Esophagus (tissue), 2 donors: ENCODE measurements around the gene TSSK6. TPM values are rescaled to one million over a fixed set of nuclear protein-coding genes. Genes with fewer than 3 reads are reported as not detected.

Experiments
- H3K27ac ChIP-seq, 2 donors: one replicate each; pipeline ENCODE4 v1.5.1; 2013; ENCODE audit warnings: low read depth in 2 of 2, mild to moderate bottlenecking in 2 of 2, inconsistent platforms in 1 of 2, low read length in 1 of 2, moderate library complexity in 1 of 2
- H3K27me3 ChIP-seq, 2 donors: one replicate each; pipeline ENCODE4 v1.6.1; 2013; ENCODE audit warnings: low read length in 2 of 2, control low read depth in 1 of 2, mild to moderate bottlenecking in 1 of 2; ENCODE audit not compliant: insufficient read depth in 2 of 2, control insufficient read depth in 1 of 2
- H3K36me3 ChIP-seq, 2 donors: one replicate each; pipeline ENCODE4 v1.6.1; 2013; ENCODE audit warnings: low read length in 1 of 2; ENCODE audit not compliant: control insufficient read depth in 2 of 2, insufficient read depth in 2 of 2
- H3K4me1 ChIP-seq, 2 donors: one replicate each; pipeline ENCODE4 v1.6.1; 2013; ENCODE audit warnings: low read length in 1 of 2; ENCODE audit not compliant: control insufficient read depth in 2 of 2, insufficient read depth in 2 of 2
- H3K4me3 ChIP-seq, 2 donors: one replicate each; pipeline ENCODE4 v1.5.1; 2013; ENCODE audit warnings: low read length in 2 of 2, mild to moderate bottlenecking in 2 of 2, low read depth in 1 of 2, moderate library complexity in 1 of 2
- H3K9me3 ChIP-seq, 2 donors: one replicate each; pipeline ENCODE4 v1.6.1; 2013; ENCODE audit warnings: mild to moderate bottlenecking in 2 of 2, low read depth in 1 of 2, low read length in 1 of 2, moderate library complexity in 1 of 2; ENCODE audit not compliant: control insufficient read depth in 2 of 2, insufficient read depth in 1 of 2
- WGBS, 2 donors: extraction: QIAGEN DNeasy Blood & Tissue Kit; methylation state at CpG; one replicate each; pipeline ENCODE4 v1.1.7; 2013; 5-methylcytosine and 5-hydroxymethylcytosine counted together
- polyA plus RNA-seq, 2 donors: library from polyadenylated mRNA; stranded (reverse); fragments of 200-250 nt; gene quantifications; one replicate each; pipeline ENCODE4 v1.2.3, GENCODE V29; 2013
- donor health status: healthy with polysubstance abuse.
- donor health status: Bipolar disorder and iron deficiency.

The TSSK6 gene
- polyA plus RNA-seq, 2 donors, result 1.0 to 1.2 TPM

DNA sequence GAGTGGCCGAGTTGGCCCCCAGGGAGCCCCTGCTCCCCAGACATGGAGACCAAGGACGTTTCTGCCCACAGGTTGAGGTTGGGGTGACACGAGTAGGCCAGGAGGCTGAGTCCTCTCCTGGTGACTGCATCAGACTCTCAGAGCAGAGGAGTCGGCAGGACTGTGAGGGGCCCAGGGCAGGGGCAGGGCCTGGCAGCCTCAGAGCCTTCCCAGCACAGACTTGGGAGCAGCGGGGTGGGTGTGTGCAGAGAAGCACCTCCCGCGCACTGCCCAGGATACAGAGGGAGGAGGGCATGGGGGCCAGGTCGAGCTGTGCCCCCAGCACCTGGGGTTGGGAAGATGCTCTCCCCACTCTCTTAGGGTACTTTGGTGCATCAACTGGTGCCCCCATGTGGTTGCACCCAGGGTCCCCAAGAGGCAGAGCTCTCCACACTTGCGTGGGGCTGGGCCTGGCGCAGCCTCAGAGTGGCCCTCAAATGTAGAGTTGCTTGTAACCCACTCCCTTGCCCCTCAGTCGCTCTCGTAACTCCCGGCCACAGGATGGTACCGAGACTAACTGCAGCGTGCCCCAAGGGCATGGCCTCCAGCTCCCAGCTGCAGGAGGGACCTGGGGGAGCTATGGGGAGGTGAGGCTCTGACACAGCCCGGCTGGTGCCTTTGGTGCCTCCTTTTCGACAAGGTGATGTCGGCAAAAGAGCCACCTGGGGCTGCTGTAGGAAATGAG is 15.9 kb downstream of the TSSK6 start:
- peaks cover 29 to 71% of the 10 kb centered on the region in 2 donors for H3K36me3 ChIP-seq
- no peak overlapping the region for H3K4me3 ChIP-seq
- no peaks in the 10 kb centered on the region for H3K9me3 ChIP-seq
- no peaks in the 10 kb centered on the region for H3K27me3 ChIP-seq
- no peaks in the 10 kb centered on the region for H3K4me1 ChIP-seq
- 88 to 89% methylated on average over 17 to 18 of the region's 18 CpGs for WGBS, 2 donors
- H3K27ac ChIP-seq, result no peak overlapping the region

- Histone ChIP-seq H3K9me3 (no peaks in the 10 kb centered on the region), H3K4me1 (no peaks in the 10 kb centered on the region), H3K27ac (no peak overlapping the region), H3K36me3 (peaks cover 29 to 72% of the 10 kb centered on the region in 2 donors), H3K4me3 (no peak overlapping the region), H3K27me3 (no peaks in the 10 kb centered on the region)
- WGBS, 2 donors, result 94 to 95% methylated on average over 33 of the region's 33 CpGs
Observed at GRCh38 chr19:19498255-19498991, 16.9 kb downstream of the TSSK6 start.

- Histone ChIP-seq H3K36me3 (peaks cover 14 to 63% of the 10 kb centered on the region in 2 donors), H3K9me3 (no peaks in the 10 kb centered on the region), H3K4me1 (no peaks in the 10 kb centered on the region), H3K27ac (no peak overlapping the region), H3K4me3 (no peak overlapping the region), H3K27me3 (no peaks in the 10 kb centered on the region)
- 91 to 94% methylated on average over 30 of the region's 30 CpGs for WGBS, 2 donors
Observed at GRCh38 chr19:19495614-19496603, 19.4 kb downstream of the TSSK6 start.

GRCh38 chr19:19493841-19494546 is 21.4 kb downstream of the TSSK6 start:
- 86 to 90% methylated on average over 15 of the region's 15 CpGs for WGBS, 2 donors
- Histone ChIP-seq H3K36me3 (peaks cover 10 to 44% of the 10 kb centered on the region in 2 donors), H3K4me3 (no peak overlapping the region), H3K4me1 (peaks cover 0 to 7% of the 10 kb centered on the region in 2 donors), H3K27me3 (no peaks in the 10 kb centered on the region), H3K9me3 (no peaks in the 10 kb centered on the region), H3K27ac (no peak overlapping the region)

GRCh38 chr19:19492026-19492610 is 23.2 kb downstream of the TSSK6 start:
- no peaks in the 10 kb centered on the region for H3K27me3 ChIP-seq
- H3K4me1 ChIP-seq, result peaks cover 0 to 14% of the 10 kb centered on the region in 2 donors
- H3K4me3 ChIP-seq, result no peak overlapping the region
- no peaks in the 10 kb centered on the region for H3K9me3 ChIP-seq
- no peak overlapping the region for H3K27ac ChIP-seq
- H3K36me3 ChIP-seq, result peaks cover 7 to 34% of the 10 kb centered on the region in 2 donors
- WGBS, 2 donors, result 89 to 90% methylated on average over 21 of the region's 21 CpGs

GRCh38 chr19:19491321-19492025 is 23.9 kb downstream of the TSSK6 start:
- WGBS, 2 donors, result 81 to 85% methylated on average over 15 of the region's 15 CpGs

DNA sequence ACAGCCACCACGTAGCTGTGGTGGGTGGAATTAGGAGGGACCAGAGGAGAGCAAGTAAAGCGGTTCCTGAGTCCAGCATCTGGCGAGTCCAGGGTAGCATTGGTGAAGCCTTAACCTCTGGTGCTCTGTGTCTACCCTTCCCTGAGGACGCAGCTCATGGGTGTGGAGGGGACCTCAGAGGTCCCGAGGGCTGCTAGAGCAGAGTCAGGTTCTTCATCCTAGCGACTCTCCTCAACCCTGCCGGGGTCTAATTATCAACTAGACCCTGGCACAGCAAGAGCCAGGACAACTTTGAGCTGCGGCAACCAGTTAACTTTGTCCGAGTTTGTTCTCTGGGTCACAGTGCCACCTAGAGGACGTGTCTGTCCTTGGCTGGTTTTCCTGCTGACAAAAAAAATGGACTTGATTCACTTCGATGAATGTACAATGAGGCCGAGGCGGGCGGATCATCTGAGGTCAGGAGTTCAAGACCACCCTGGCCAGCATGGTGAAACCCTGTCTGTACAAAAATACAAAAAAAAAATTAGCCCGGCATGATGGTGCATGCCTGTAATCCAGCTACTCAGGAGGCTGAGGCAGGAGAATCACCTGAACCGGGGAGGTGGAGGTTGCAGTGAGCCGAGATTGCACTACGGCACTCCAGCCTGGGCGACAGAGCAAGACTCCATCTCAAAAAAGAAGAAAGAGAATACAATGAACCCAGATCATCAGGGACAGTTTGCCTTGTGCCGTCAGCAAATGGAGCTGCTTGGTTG is 25.0 kb downstream of the TSSK6 start:
- 28 to 31% methylated on average over 20 of the region's 20 CpGs for WGBS, 2 donors
- peak overlapping the region; percentile 61 to 87 for H3K27ac ChIP-seq
- no peaks in the 10 kb centered on the region for H3K27me3 ChIP-seq
- no peaks in the 10 kb centered on the region for H3K9me3 ChIP-seq
- peaks cover 0 to 24% of the 10 kb centered on the region in 2 donors for H3K36me3 ChIP-seq
- no peak overlapping the region for H3K4me3 ChIP-seq
- H3K4me1 ChIP-seq, result peaks cover 0 to 16% of the 10 kb centered on the region in 2 donors

More at GRCh38 chr19:19491321-19492025, 23.9 kb downstream of the TSSK6 start:
- Histone ChIP-seq H3K4me1 (peaks cover 0 to 14% of the 10 kb centered on the region in 2 donors), H3K27ac (no peak overlapping the region), H3K36me3 (peaks cover 7 to 33% of the 10 kb centered on the region in 2 donors), H3K27me3 (no peaks in the 10 kb centered on the region), H3K9me3 (no peaks in the 10 kb centered on the region), H3K4me3 (no peak overlapping the region)

DNA sequence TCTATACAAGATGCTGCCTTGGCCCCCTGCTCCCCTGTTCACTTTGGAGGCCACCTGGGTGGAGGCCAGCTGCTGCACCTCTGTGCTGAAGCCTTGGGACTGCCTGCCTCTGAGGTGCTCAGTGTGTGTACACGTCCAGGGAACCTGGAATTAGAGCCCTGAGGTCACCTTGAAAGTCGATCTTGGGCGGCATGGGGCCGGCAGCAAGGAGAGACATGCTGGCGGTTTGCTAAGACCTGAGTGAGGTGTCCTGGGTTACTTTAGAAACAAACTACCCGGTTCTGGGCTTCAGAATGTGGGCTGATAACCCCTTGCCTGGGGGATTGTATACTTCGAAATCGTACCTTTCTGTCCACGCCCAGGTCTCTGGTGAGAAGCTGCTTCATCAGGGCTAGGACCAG is 25.5 kb downstream of the TSSK6 start:
- H3K4me3 ChIP-seq, result no peak overlapping the region
- no peaks in the 10 kb centered on the region for H3K27me3 ChIP-seq
- no peaks in the 10 kb centered on the region for H3K9me3 ChIP-seq
- H3K27ac ChIP-seq, result peak overlapping the region; percentile 61 to 87
- peaks cover 0 to 24% of the 10 kb centered on the region in 2 donors for H3K36me3 ChIP-seq
- H3K4me1 ChIP-seq, result peaks cover 0 to 16% of the 10 kb centered on the region in 2 donors
- 49 to 50% methylated on average over 9 of the region's 9 CpGs for WGBS, 2 donors
